Fibroblast of villous mesenchyme (primary cell): ENCODE results near the gene CSF1R. TPM values are rescaled to one million over a fixed set of nuclear protein-coding genes. Genes with fewer than 3 reads are reported as not detected.
A peak's percentile ranks its signal among the peaks of the same experiment; 100 is the strongest.

Source experiments
- DNase-seq: peaks from one replicate; pipeline ENCODE4 v3.0.0-alpha.2; 2010; ENCODE audit warnings: low read depth
- H3K4me3 ChIP-seq: 2 replicates; pipeline ENCODE4 v1.5.1; 2011; ENCODE audit warnings: low read depth, mild to moderate bottlenecking, low read length
- total RNA-seq: library from RNA; depleted of rRNA; stranded (reverse); fragments of >200 nt; gene quantifications from 2 replicates; pipeline ENCODE4 v1.2.3, GENCODE V29; 2012
- TF ChIP-seq, protein P1 (sequence below): IDR thresholded peaks from 2 replicates; pipeline ENCODE4 v1.5.1; 2012; ENCODE audit warnings: low read depth, mild to moderate bottlenecking, low read length; ENCODE audit not compliant: insufficient read depth

Gene CSF1R
- total RNA-seq, 1 donor = under 0.01 TPM

DNA sequence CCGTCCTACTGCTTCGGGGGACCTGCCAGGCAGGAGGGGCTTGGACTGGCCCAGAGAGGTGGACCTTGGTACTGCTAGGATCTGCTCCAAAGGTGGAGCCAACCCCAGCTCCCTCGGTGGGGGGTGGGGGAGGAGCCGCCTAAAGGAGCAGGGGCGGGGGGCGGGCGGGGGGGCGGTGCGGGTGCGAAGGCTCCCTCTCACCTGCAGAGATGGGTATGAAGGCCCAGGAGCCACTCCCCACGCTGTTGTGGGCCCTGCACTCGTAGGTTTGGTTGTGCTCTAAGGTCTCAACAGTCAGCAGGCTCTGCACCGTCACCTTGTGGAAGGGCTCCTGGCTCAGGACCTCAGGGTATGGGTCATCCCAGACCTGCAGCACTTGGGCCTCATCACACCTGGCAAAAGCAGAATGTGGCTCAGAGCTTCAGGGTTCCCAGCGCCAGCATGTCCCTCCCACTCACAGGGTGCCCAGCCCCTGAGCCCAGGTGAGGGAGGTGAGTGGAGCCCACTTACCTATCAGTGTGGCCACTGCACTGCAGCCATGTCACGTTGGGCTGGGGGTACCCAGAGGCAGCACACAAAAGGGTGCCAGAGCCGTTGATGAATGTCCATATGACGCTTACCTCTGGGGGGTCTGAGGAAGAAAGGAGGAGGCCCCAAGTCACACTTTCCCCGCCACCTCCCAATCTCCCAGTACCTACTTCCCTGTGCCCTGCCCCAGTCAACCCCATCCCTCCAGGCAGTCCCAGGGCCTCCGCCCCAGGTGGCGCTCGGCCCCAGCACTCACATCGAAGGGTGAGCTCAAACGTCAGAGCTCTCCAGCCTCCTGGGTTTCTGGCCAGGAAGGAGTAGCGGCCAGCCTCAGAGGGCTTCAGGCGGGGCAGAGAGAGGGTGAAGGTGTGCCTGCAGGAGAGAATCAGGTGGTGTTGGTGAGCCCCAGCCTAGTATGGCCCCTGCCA, 16.4 kb downstream of the CSF1R start:
- H3K4me3 ChIP-seq = no peak overlapping the region
- TF ChIP-seq, protein P1, sequence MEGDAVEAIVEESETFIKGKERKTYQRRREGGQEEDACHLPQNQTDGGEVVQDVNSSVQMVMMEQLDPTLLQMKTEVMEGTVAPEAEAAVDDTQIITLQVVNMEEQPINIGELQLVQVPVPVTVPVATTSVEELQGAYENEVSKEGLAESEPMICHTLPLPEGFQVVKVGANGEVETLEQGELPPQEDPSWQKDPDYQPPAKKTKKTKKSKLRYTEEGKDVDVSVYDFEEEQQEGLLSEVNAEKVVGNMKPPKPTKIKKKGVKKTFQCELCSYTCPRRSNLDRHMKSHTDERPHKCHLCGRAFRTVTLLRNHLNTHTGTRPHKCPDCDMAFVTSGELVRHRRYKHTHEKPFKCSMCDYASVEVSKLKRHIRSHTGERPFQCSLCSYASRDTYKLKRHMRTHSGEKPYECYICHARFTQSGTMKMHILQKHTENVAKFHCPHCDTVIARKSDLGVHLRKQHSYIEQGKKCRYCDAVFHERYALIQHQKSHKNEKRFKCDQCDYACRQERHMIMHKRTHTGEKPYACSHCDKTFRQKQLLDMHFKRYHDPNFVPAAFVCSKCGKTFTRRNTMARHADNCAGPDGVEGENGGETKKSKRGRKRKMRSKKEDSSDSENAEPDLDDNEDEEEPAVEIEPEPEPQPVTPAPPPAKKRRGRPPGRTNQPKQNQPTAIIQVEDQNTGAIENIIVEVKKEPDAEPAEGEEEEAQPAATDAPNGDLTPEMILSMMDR = no peak
- DNase-seq = no peak

DNA sequence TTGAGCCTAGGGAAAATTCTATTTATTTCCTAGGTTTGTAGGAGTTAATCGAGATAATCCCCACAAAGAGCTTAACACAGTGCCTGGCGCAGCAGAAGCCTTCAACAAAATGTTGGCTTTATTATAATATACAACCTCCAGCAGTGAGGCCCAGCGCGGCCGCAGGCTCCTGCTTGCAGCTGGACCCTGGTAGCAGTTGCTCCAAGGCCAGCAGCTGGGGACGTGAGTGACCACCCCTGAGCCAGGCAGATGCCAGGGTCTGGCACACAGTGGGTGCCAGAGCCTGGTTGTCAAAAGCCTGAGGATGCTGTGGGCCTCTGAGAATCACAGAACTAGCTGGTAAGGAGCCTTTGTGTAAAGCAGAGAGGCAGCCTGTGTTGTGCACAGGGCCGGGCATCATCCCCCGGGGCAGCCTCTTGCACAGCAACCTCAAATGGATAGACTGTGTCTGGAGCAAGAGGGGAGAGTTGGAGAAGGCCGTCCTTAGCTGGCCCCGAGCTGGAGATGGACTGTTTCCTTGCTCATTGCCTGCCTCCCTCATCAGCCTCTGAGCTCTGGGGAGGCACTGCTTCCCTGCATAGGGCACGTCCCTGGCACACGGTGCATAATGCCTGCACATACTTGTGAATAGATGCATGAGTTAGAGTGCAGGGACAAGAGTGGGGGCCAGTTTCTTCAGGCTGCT, 17.3 kb downstream of the CSF1R start:
- no peak for DNase-seq

DNA sequence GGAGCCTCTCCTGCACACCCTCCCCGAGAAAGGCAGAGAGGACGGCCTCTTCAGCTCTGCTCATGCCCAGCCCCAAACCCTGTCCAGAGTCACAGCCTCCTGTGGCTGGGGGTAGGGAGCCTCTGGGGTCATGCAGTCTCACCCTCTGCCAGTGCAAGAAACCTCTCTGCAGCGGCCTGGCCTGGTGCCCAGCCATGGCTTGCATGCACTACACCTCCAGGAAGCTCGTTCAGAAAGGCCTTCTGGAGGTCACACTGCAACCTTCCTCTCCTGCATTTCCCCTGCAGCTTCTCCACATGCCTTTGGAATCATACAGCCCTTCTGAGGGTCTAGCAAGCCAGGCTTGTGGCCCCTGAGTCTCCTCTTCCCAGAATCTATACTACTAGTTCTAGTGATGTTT, 17.9 kb downstream of the CSF1R start:
- TF ChIP-seq, protein P1 = no peak
- H3K4me3 ChIP-seq = no peak overlapping the region
- DNase-seq = no peak

More for the DNA sequence above, 17.3 kb downstream of the CSF1R start:
- no peak overlapping the region for H3K4me3 ChIP-seq
- TF ChIP-seq, protein P1 = no peak

DNA sequence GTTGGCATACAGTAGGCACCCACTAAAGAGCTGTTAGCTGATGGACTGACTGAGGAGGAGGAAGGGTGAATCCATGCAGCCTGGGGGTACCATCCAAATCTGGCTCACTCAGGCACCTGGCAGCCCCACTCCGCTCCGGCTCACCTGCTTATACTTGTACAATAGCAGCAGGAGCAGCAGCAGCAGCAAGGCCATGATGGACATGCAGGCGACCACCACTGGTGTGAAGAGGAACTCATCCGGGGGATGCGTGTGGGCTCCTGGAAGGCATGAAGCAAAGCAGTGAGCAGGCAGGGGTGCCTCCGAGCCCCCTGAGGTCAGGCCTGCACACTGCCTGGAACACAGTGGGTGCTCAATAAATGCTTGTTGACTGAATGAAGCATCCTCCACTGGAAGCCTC, 18.3 kb downstream of the CSF1R start:
- DNase-seq = no peak
- TF ChIP-seq, protein P1 = no peak
- H3K4me3 ChIP-seq = no peak overlapping the region

DNA sequence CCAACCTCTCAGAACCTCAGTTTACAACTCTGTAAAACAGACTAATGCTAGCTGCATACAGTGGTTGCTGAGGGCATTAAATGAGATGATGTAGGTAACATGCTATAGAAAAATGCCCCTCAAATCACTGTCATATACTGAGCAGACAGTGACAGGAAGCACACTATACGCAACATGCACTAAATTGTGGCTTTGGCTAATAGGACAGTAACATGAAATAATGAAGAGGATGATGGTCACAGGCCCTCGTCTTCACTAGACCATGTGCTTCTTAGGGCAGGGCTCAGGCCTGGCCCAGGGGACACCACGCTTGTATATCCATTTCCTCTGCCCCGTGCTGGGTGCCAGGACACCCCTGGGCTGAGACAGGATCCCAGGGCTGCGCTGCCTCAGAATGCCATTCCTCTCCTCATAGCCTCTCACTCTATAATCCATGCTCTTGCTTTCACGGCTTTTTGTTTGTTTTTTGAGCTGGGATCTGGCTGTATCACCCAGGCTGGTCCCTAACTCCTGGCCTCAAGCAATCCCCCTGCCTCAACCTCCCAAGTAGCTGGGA, 18.9 kb downstream of the CSF1R start:
- TF ChIP-seq, protein P1 = no peak
- no peak for DNase-seq
- H3K4me3 ChIP-seq = no peak overlapping the region

DNA sequence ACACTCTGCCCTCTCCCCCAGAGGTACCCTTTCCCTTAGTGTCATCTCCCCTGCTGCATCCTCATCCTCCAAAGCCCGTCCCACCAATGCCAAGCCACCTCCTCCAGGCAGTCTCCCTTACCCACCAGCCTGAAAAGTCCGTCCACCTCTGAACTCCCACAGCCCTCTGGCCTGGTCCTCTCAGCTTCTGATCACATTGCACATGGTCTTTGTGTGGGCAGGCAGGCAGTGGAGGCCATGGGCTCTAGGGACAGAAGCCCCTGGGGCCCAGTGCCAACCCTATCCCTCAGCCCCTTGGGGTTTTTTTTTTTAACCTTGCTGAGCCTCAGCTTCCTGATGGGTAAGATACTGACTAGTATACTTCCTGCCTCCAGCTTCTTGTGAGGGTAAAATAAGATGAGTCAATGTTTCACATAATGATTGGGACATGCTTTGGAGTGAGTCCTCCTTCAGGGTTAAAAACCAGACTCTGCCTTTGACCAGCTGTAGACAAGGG, 19.4 kb downstream of the CSF1R start:
- DNase-seq = peak; percentile 74
- TF ChIP-seq, protein P1 = no peak
- H3K4me3 ChIP-seq = no peak overlapping the region
